SK-N-SH treated with all-trans-retinoic acid at 6 μM for 48 hours (cell line): ENCODE measurements around the gene LSM10.

ENCODE experiments used
- ATAC-seq: fragments of 200-7000 bp; cut with Tn5 transposase; 3 replicates; pipeline ENCODE4 v1.9.1; 2020; ENCODE audit warnings: mild to moderate bottlenecking, moderate library complexity
- ARNTL ChIP-seq: fragments of 450-650 bp; formaldehyde crosslinking; IDR thresholded peaks from 2 replicates; pipeline ENCODE4 v1.5.0; 2020; ENCODE audit warnings: low read depth, mild to moderate bottlenecking, moderate library complexity, borderline replicate concordance
- BACH2 ChIP-seq: fragments of 250-450 bp; sonication (Bioruptor Pico); IDR thresholded peaks from 2 replicates; pipeline ENCODE4 v1.9.0; 2021; ENCODE audit warnings: mild to moderate bottlenecking, borderline replicate concordance
- CREB5 ChIP-seq: fragments of 250-450 bp; sonication (Bioruptor Pico); IDR thresholded peaks from 2 replicates; pipeline ENCODE4 v1.5.1; 2020; ENCODE audit warnings: low read depth, mild to moderate bottlenecking, moderate library complexity
- CSDC2 ChIP-seq: fragments of 250-450 bp; sonication (Bioruptor Pico); IDR thresholded peaks from 2 replicates; pipeline ENCODE4 v1.5.0; 2020; ENCODE audit warnings: mild to moderate bottlenecking, moderate library complexity
- ESRRG ChIP-seq: fragments of 250-450 bp; sonication (Bioruptor Pico); IDR thresholded peaks from 2 replicates; pipeline ENCODE4 v1.6.1; 2021; ENCODE audit warnings: mild to moderate bottlenecking
- GLIS3 ChIP-seq: fragments of 250-450 bp; sonication (Bioruptor Pico); IDR thresholded peaks from 2 replicates; pipeline ENCODE4 v1.5.0; 2020; ENCODE audit warnings: mild to moderate bottlenecking, moderate library complexity
- ISL1 ChIP-seq: fragments of 250-450 bp; sonication (Bioruptor Pico); IDR thresholded peaks from 2 replicates; pipeline ENCODE4 v2.1.2; 2022; ENCODE audit warnings: mild to moderate bottlenecking, moderate library complexity
- OSR1 ChIP-seq: fragments of 250-450 bp; sonication (Bioruptor Pico); IDR thresholded peaks from 2 replicates; pipeline ENCODE4 v1.8.0; 2022; ENCODE audit warnings: moderate library complexity, mild to moderate bottlenecking, inconsistent platforms
- PPARA ChIP-seq: fragments of 250-450 bp; sonication (Bioruptor Pico); IDR thresholded peaks from 2 replicates; pipeline ENCODE4 v1.5.0; 2020; ENCODE audit warnings: mild to moderate bottlenecking, borderline replicate concordance
- RARB ChIP-seq: fragments of 250-450 bp; sonication (Bioruptor Pico); IDR thresholded peaks from 2 replicates; pipeline ENCODE4 v1.8.0; 2021; ENCODE audit warnings: mild to moderate bottlenecking, moderate library complexity
- SNAI2 ChIP-seq: fragments of 250-450 bp; sonication (Bioruptor Pico); IDR thresholded peaks from 2 replicates; pipeline ENCODE4 v1.5.0; 2020; ENCODE audit warnings: mild to moderate bottlenecking, moderate library complexity
- TCF4 ChIP-seq: fragments of 250-450 bp; sonication (Bioruptor Pico); IDR thresholded peaks from 2 replicates; pipeline ENCODE4 v1.8.0; 2021; ENCODE audit warnings: mild to moderate bottlenecking, moderate library complexity, borderline replicate concordance
- ZC3H10 ChIP-seq: fragments of 250-450 bp; sonication (Bioruptor Pico); IDR thresholded peaks from 2 replicates; pipeline ENCODE4 v1.5.1; 2021; ENCODE audit warnings: mild to moderate bottlenecking, moderate library complexity
- ZFP3 ChIP-seq: fragments of 250-450 bp; sonication (Bioruptor Pico); IDR thresholded peaks from 2 replicates; pipeline ENCODE4 v1.5.0; 2020; ENCODE audit warnings: mild to moderate bottlenecking, moderate library complexity
- ZFP30 ChIP-seq: fragments of 450-650 bp; formaldehyde crosslinking; IDR thresholded peaks from 2 replicates; pipeline ENCODE4 v1.5.0; 2022; ENCODE audit warnings: mild to moderate bottlenecking, moderate library complexity
- ZNF565 ChIP-seq: fragments of 450-650 bp; formaldehyde crosslinking; conservative IDR thresholded peaks from 2 replicates; pipeline ENCODE4 v1.5.0; 2020; ENCODE audit warnings: low read depth, mild to moderate bottlenecking, moderate library complexity
- ZNF70 ChIP-seq: fragments of 450-650 bp; formaldehyde crosslinking; IDR thresholded peaks from 2 replicates; pipeline ENCODE4 v1.5.0; 2020; ENCODE audit warnings: mild to moderate bottlenecking, moderate library complexity
- ZNF8 ChIP-seq: fragments of 450-650 bp; formaldehyde crosslinking; IDR thresholded peaks from 2 replicates; pipeline ENCODE4 v1.5.0; 2020; ENCODE audit warnings: mild to moderate bottlenecking, moderate library complexity
- TF ChIP-seq, protein P1 (sequence below): fragments of 250-450 bp; sonication (Bioruptor Pico); IDR thresholded peaks from 2 replicates; pipeline ENCODE4 v1.5.0; 2020; ENCODE audit warnings: mild to moderate bottlenecking, moderate library complexity
- TF ChIP-seq, protein P2 (sequence below): fragments of 250-450 bp; sonication (Bioruptor Pico); IDR thresholded peaks from 2 replicates; pipeline ENCODE4 v1.8.0; 2020; ENCODE audit warnings: mild to moderate bottlenecking, moderate library complexity, borderline replicate concordance
- TF ChIP-seq, protein P3 (sequence below): fragments of 250-450 bp; sonication (Bioruptor Pico); IDR thresholded peaks from 2 replicates; pipeline ENCODE4 v1.8.0; 2021; ENCODE audit warnings: low read depth, mild to moderate bottlenecking, moderate library complexity, borderline replicate concordance

The LSM10 gene

GRCh38 chr1:36346741-36347370, 50.9 kb downstream of the LSM10 start:
- TF ChIP-seq GLIS3 (CRISPR knock-in tag) (no peak), ESRRG (CRISPR knock-in tag) (no peak), RARB (CRISPR knock-in tag) (no peak), ZNF565 (CRISPR knock-in tag) (no peak), CREB5 (CRISPR knock-in tag) (no peak), OSR1 (CRISPR knock-in tag) (no peak), ARNTL (CRISPR knock-in tag) (no peak), PPARA (no peak), ZFP30 (CRISPR knock-in tag) (no peak), TCF4 (no peak), CSDC2 (CRISPR knock-in tag) (no peak), ISL1 (CRISPR knock-in tag) (no peak)
- TF ChIP-seq, protein P1, sequence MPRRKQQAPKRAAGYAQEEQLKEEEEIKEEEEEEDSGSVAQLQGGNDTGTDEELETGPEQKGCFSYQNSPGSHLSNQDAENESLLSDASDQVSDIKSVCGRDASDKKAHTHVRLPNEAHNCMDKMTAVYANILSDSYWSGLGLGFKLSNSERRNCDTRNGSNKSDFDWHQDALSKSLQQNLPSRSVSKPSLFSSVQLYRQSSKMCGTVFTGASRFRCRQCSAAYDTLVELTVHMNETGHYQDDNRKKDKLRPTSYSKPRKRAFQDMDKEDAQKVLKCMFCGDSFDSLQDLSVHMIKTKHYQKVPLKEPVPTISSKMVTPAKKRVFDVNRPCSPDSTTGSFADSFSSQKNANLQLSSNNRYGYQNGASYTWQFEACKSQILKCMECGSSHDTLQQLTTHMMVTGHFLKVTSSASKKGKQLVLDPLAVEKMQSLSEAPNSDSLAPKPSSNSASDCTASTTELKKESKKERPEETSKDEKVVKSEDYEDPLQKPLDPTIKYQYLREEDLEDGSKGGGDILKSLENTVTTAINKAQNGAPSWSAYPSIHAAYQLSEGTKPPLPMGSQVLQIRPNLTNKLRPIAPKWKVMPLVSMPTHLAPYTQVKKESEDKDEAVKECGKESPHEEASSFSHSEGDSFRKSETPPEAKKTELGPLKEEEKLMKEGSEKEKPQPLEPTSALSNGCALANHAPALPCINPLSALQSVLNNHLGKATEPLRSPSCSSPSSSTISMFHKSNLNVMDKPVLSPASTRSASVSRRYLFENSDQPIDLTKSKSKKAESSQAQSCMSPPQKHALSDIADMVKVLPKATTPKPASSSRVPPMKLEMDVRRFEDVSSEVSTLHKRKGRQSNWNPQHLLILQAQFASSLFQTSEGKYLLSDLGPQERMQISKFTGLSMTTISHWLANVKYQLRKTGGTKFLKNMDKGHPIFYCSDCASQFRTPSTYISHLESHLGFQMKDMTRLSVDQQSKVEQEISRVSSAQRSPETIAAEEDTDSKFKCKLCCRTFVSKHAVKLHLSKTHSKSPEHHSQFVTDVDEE (CRISPR knock-in tag): no peak
- TF ChIP-seq, protein P2, sequence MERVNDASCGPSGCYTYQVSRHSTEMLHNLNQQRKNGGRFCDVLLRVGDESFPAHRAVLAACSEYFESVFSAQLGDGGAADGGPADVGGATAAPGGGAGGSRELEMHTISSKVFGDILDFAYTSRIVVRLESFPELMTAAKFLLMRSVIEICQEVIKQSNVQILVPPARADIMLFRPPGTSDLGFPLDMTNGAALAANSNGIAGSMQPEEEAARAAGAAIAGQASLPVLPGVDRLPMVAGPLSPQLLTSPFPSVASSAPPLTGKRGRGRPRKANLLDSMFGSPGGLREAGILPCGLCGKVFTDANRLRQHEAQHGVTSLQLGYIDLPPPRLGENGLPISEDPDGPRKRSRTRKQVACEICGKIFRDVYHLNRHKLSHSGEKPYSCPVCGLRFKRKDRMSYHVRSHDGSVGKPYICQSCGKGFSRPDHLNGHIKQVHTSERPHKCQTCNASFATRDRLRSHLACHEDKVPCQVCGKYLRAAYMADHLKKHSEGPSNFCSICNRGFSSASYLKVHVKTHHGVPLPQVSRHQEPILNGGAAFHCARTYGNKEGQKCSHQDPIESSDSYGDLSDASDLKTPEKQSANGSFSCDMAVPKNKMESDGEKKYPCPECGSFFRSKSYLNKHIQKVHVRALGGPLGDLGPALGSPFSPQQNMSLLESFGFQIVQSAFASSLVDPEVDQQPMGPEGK (CRISPR knock-in tag): no peak

DNA sequence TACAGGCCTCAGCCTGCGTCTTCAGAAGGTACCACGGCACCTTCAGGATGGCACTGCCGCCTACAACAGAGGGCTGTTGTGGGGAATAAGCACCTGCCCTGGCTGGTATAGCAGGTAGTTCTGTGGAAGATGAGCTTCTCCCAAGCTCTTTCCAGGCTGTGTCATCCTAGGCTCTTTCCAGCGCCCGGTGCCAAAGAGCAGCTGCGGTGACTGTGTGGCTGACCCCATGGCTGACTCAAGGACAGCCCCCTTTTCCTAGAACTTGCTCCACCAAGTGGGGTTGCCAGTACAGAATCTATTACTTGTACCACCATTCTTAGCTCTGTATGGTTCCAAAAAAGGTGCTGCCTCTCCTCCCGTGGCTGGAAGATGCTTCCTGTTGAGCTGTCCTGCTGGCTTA, 52.4 kb downstream of the LSM10 start:
- TF ChIP-seq ARNTL (CRISPR knock-in tag): no peak
- TF ChIP-seq RARB (CRISPR knock-in tag): no peak
- TF ChIP-seq, protein P3, sequence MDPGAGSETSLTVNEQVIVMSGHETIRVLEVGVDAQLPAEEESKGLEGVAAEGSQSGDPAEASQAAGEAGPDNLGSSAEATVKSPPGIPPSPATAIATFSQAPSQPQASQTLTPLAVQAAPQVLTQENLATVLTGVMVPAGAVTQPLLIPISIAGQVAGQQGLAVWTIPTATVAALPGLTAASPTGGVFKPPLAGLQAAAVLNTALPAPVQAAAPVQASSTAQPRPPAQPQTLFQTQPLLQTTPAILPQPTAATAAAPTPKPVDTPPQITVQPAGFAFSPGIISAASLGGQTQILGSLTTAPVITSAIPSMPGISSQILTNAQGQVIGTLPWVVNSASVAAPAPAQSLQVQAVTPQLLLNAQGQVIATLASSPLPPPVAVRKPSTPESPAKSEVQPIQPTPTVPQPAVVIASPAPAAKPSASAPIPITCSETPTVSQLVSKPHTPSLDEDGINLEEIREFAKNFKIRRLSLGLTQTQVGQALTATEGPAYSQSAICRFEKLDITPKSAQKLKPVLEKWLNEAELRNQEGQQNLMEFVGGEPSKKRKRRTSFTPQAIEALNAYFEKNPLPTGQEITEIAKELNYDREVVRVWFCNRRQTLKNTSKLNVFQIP: no peak
- TF ChIP-seq GLIS3 (CRISPR knock-in tag): no peak
- TF ChIP-seq SNAI2: no peak
- no peak for TF ChIP-seq TCF4
- TF ChIP-seq ISL1 (CRISPR knock-in tag): no peak
- TF ChIP-seq CSDC2 (CRISPR knock-in tag): no peak
- TF ChIP-seq BACH2 (CRISPR knock-in tag): no peak
- TF ChIP-seq ZNF8 (CRISPR knock-in tag): no peak
- no peak for TF ChIP-seq CREB5 (CRISPR knock-in tag)
- ATAC-seq: no peak

More at GRCh38 chr1:36346741-36347370, 50.9 kb downstream of the LSM10 start:
- no peak for ATAC-seq

- TF ChIP-seq ZC3H10 (CRISPR knock-in tag) (no peak), ISL1 (CRISPR knock-in tag) (no peak), ZFP3 (CRISPR knock-in tag) (no peak), ZNF8 (CRISPR knock-in tag) (no peak), ZNF70 (CRISPR knock-in tag) (no peak), ESRRG (CRISPR knock-in tag) (no peak)
- TF ChIP-seq, protein P1 (CRISPR knock-in tag): no peak
- no peak for ATAC-seq
Observed at GRCh38 chr1:36344395-36344680, 53.4 kb downstream of the LSM10 start.
